HCT116 (cell line): ENCODE data around the gene G3BP1. TPM values are rescaled to one million over a fixed set of nuclear protein-coding genes. Genes with fewer than 3 reads are reported as not detected.

Source experiments
- ATAC-seq: fragments of 200-7000 bp; cut with Tn5 transposase; 2 replicates; pipeline ENCODE4 v1.9.1; 2020; ENCODE audit warnings: mild to moderate bottlenecking, moderate library complexity
- BruUV-seq: library from RNA; stranded (reverse); fragments of 400-500 nt; replicated peaks from 2 replicates; lab custom pipeline; 2021; lab: Mats Ljungman, UMichigan
- CTCF ChIA-PET: fragments of 300-600 bp; sonication (Branson Sonifier 250); formaldehyde crosslinking; loops from one replicate; lab custom pipeline; 2021; ENCODE audit warnings: antibody characterized with exemption; lab: Charles Lee
- POLR2A ChIA-PET: fragments of 300-600, 350-600 bp; sonication (Branson Sonifier 250); formaldehyde crosslinking; loops from one replicate; lab custom pipeline; 2021; ENCODE audit warnings: antibody characterized with exemption; lab: Charles Lee
- RAD21 ChIA-PET, 2 experiments: fragments of 300-600 bp; sonication (Branson Sonifier 250); formaldehyde crosslinking; loops; one replicate each; lab custom pipeline; 2023; ENCODE audit warnings: low total read pairs in 2 of 2; ENCODE audit not compliant: uncharacterized antibody in 2 of 2, unreplicated experiment in 2 of 2, low non-redundant PET in 1 of 2; lab: Charles Lee
- DNase-seq: peaks from one replicate; pipeline ENCODE4 v3.0.0-alpha.2; 2010; ENCODE audit warnings: low read depth, low spot score
- H2AFZ ChIP-seq: fragments of 200-600 bp; shearing (Covaris generic), sonication (generic); 2 replicates; pipeline ENCODE4 v1.6.1; 2017; ENCODE audit warnings: low read depth, mixed run types, mixed read lengths, antibody characterized with exemption, low read length; ENCODE audit not compliant: poor library complexity, severe bottlenecking
- H3K27ac ChIP-seq: 2 replicates; pipeline ENCODE4 v1.5.1; 2012; ENCODE audit warnings: low read depth, low read length
- H3K27me3 ChIP-seq: fragments of 200-600 bp; sonication (generic); 2 replicates; pipeline ENCODE4 v1.6.1; 2016; ENCODE audit warnings: mixed run types, low read length, mixed read lengths; ENCODE audit not compliant: insufficient read depth
- H3K36me3 ChIP-seq, 2 experiments: fragments of 200-500 bp in 1 of 2; fragments of 200-600 bp in 1 of 2; sonication (Bioruptor generic) in 1 of 2; sonication (generic) in 1 of 2; 2 replicates each; pipeline versions ENCODE4 v1.5.1 to v1.6.1; 2014 to 2016; ENCODE audit warnings: low read length in 2 of 2, inconsistent platforms in 1 of 2, mixed read lengths in 1 of 2, mixed run types in 1 of 2; ENCODE audit not compliant: insufficient read depth in 2 of 2, control insufficient read depth in 1 of 2
- H3K4me1 ChIP-seq, 2 experiments: fragments of 200-600 bp in 1 of 2; sonication (generic) in 1 of 2; 2 replicates each; pipeline versions ENCODE4 v1.5.1 to v1.6.1; 2012 to 2017; ENCODE audit warnings: low read length in 2 of 2, inconsistent platforms in 1 of 2, mild to moderate bottlenecking in 1 of 2, mixed read lengths in 1 of 2, mixed run types in 1 of 2, moderate library complexity in 1 of 2; ENCODE audit not compliant: insufficient read depth in 2 of 2, control insufficient read depth in 1 of 2
- H3K4me2 ChIP-seq: fragments of 200-600 bp; sonication (generic); 2 replicates; pipeline ENCODE4 v1.6.1; 2017; ENCODE audit warnings: mixed run types, low read length, mixed read lengths
- H3K4me3 ChIP-seq, 2 experiments: fragments of 200-600 bp in 1 of 2; sonication (generic) in 1 of 2; replicated peaks in 1 of 2; 2 replicates each; pipeline ENCODE4 v1.5.1; 2011 to 2016; ENCODE audit warnings: low read length in 2 of 2, control low read depth in 1 of 2, low read depth in 1 of 2, mild to moderate bottlenecking in 1 of 2, mixed read lengths in 1 of 2, mixed run types in 1 of 2
- H3K79me2 ChIP-seq: fragments of 200-600 bp; sonication (generic); 2 replicates; pipeline ENCODE4 v1.6.1; 2017; ENCODE audit warnings: mild to moderate bottlenecking, mixed run types, low read length, moderate library complexity, mixed read lengths; ENCODE audit not compliant: insufficient read depth
- H3K9ac ChIP-seq: fragments of 200-600 bp; sonication (generic); 2 replicates; pipeline ENCODE4 v1.6.1; 2016; ENCODE audit warnings: low read length, mixed read lengths
- H3K9me2 ChIP-seq: fragments of 200-600 bp; sonication (generic), shearing (Covaris generic); 2 replicates; pipeline ENCODE4 v1.6.1; 2017; ENCODE audit warnings: mixed run types, mild to moderate bottlenecking, moderate library complexity; ENCODE audit not compliant: insufficient read depth
- H3K9me3 ChIP-seq, 2 experiments: fragments of 200-500 bp in 1 of 2; fragments of 200-600 bp in 1 of 2; sonication (Bioruptor generic) in 1 of 2; sonication (generic) in 1 of 2; 2 replicates each; pipeline ENCODE4 v1.6.1; 2014 to 2017; ENCODE audit warnings: low read length in 2 of 2, mixed read lengths in 2 of 2, inconsistent platforms in 1 of 2, low read depth in 1 of 2, mild to moderate bottlenecking in 1 of 2, mixed run types in 1 of 2, moderate library complexity in 1 of 2; ENCODE audit not compliant: control insufficient read depth in 1 of 2, insufficient read depth in 1 of 2
- H4K20me1 ChIP-seq: fragments of 200-600 bp; sonication (generic), shearing (Covaris generic); 2 replicates; pipeline ENCODE4 v1.6.1; 2017; ENCODE audit warnings: mixed run types, mild to moderate bottlenecking, moderate library complexity; ENCODE audit not compliant: insufficient read depth
- ATF3 ChIP-seq: IDR thresholded peaks from 2 replicates; pipeline ENCODE4 v1.6.1; 2012
- CBX3 ChIP-seq: IDR thresholded peaks from 2 replicates; pipeline ENCODE4 v1.6.1; 2012; ENCODE audit warnings: low read depth
- ELF1 ChIP-seq: IDR thresholded peaks from 2 replicates; pipeline ENCODE4 v1.6.1; 2012; ENCODE audit warnings: low read depth, borderline replicate concordance
- EZH2 ChIP-seq: fragments of 200-600 bp; sonication (generic); IDR thresholded peaks from 2 replicates; pipeline ENCODE4 v1.6.1; 2017; ENCODE audit warnings: antibody characterized with exemption, mixed run types
- EZH2phosphoT487 ChIP-seq: fragments of 200-600 bp; IDR thresholded peaks from 2 replicates; pipeline ENCODE4 v1.6.1; 2018; ENCODE audit warnings: antibody characterized with exemption, borderline replicate concordance
- FOSL1 ChIP-seq: IDR thresholded peaks from 2 replicates; pipeline ENCODE4 v1.6.1; 2012; ENCODE audit warnings: low read depth
- JUND ChIP-seq: IDR thresholded peaks from 2 replicates; pipeline ENCODE4 v1.6.1; 2012
- POLR2A ChIP-seq: IDR thresholded peaks from 2 replicates; pipeline ENCODE4 v1.7.0; 2011; ENCODE audit warnings: borderline replicate concordance; ENCODE audit not compliant: insufficient read depth, insufficient read length; ENCODE audit errors: extremely low read depth
- SIN3A ChIP-seq: IDR thresholded peaks from 2 replicates; pipeline ENCODE4 v1.6.1; 2012; ENCODE audit warnings: low read depth
- SRF ChIP-seq: IDR thresholded peaks from 2 replicates; pipeline ENCODE4 v1.6.1; 2012; ENCODE audit warnings: low read depth
- TCF7L2 ChIP-seq: IDR thresholded peaks from 2 replicates; pipeline ENCODE4 v1.7.0; 2011; ENCODE audit warnings: borderline replicate concordance, inconsistent platforms; ENCODE audit not compliant: insufficient read depth, insufficient read length; ENCODE audit errors: extremely low read depth
- YY1 ChIP-seq: IDR thresholded peaks from 2 replicates; pipeline ENCODE4 v1.6.1; 2011; ENCODE audit warnings: low read length, low read depth, moderate library complexity, mild to moderate bottlenecking; ENCODE audit not compliant: insufficient replicate concordance; ENCODE audit errors: extremely low read depth
- ZBTB33 ChIP-seq: IDR thresholded peaks from 2 replicates; pipeline ENCODE4 v1.6.1; 2011; ENCODE audit warnings: mild to moderate bottlenecking, low read length, moderate library complexity; ENCODE audit not compliant: insufficient replicate concordance; ENCODE audit errors: extremely low read depth
- ZFX ChIP-seq: fragments of 450-650 bp; IDR thresholded peaks from 2 replicates; pipeline ENCODE4 v1.6.1; 2017
- ZNF274 ChIP-seq: fragments of 200-500 bp; sonication (Bioruptor generic); IDR thresholded peaks from 2 replicates; pipeline ENCODE4 v1.6.1; 2014; ENCODE audit warnings: mild to moderate bottlenecking, low read depth, low read length, inconsistent platforms
- intact Hi-C: fragments of 100-400 bp; cut with micrococcal nuclease; formaldehyde crosslinking; loops from 2 replicates; pipeline ENCODE4 v1.10.0; 2022
- total RNA-seq: library from RNA; stranded (reverse); gene quantifications from one replicate; pipeline ENCODE4 v1.2.1, GENCODE V29; 2021; ENCODE audit not compliant: unreplicated experiment
- TF ChIP-seq, protein P1 (sequence below), 3 experiments: fragments of 200-600 bp in 1 of 3; sonication (generic) in 1 of 3; IDR thresholded peaks in 2 of 3; conservative IDR thresholded peaks in 1 of 3; 2 replicates each; pipeline ENCODE4 v1.5.1; 2012 to 2017; ENCODE audit warnings: low read depth in 2 of 3, low read length in 2 of 3, antibody characterized with exemption in 1 of 3, borderline replicate concordance in 1 of 3, control low read depth in 1 of 3, mild to moderate bottlenecking in 1 of 3, mixed read lengths in 1 of 3, mixed run types in 1 of 3, moderate library complexity in 1 of 3; ENCODE audit not compliant: insufficient read depth in 1 of 3
- TF ChIP-seq, protein P2 (sequence below): IDR thresholded peaks from 2 replicates; pipeline ENCODE4 v1.6.1; 2012

Gene G3BP1
- total RNA-seq, 1 experiment from 2014 or later = 296 TPM

GRCh38 chr5:151773951-151774350, 2.2 kb downstream of the G3BP1 start:
- CTCF ChIA-PET = no interaction called here
- Histone ChIP-seq H3K27ac (no peak overlapping the region), H3K79me2 (peaks cover 75% of the 10 kb centered on the region), H3K4me3 (peak overlapping the region in 1 of 2 experiments; percentile 79; a peak in 1 of 4 replicates), H3K4me2 (peak overlapping the region; percentile 77), H3K9me3 (no peaks in the 10 kb centered on the region), H3K36me3 (peaks cover 9 to 13% of the 10 kb centered on the region in 2 experiments; a peak in 3 of 4 replicates), H3K9me2 (no peaks in the 10 kb centered on the region), H3K27me3 (no peaks in the 10 kb centered on the region), H2AFZ (no peak overlapping the region), H3K4me1 (peaks cover 10 to 26% of the 10 kb centered on the region in 2 experiments; a peak in 3 of 4 replicates), H4K20me1 (peaks cover 55% of the 10 kb centered on the region), H3K9ac (0 out of 2 replicates have a peak overlapping the region, but pooled peaks have one; percentile 99)
- RAD21 ChIA-PET = no interaction called here
- POLR2A ChIA-PET = no interaction called here
- ATAC-seq (no peak), DNase-seq (no peak)
- TF ChIP-seq SRF (no peak), FOSL1 (no peak), YY1 (no peak), JUND (no peak), TCF7L2 (no peak), ATF3 (no peak), POLR2A (no peak), ZFX (no peak), SIN3A (no peak), ZNF274 (no peak), EZH2 (no peak), ELF1 (no peak), CBX3 (no peak), ZBTB33 (no peak), EZH2phosphoT487 (no peak)
- TF ChIP-seq, protein P1, sequence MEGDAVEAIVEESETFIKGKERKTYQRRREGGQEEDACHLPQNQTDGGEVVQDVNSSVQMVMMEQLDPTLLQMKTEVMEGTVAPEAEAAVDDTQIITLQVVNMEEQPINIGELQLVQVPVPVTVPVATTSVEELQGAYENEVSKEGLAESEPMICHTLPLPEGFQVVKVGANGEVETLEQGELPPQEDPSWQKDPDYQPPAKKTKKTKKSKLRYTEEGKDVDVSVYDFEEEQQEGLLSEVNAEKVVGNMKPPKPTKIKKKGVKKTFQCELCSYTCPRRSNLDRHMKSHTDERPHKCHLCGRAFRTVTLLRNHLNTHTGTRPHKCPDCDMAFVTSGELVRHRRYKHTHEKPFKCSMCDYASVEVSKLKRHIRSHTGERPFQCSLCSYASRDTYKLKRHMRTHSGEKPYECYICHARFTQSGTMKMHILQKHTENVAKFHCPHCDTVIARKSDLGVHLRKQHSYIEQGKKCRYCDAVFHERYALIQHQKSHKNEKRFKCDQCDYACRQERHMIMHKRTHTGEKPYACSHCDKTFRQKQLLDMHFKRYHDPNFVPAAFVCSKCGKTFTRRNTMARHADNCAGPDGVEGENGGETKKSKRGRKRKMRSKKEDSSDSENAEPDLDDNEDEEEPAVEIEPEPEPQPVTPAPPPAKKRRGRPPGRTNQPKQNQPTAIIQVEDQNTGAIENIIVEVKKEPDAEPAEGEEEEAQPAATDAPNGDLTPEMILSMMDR (IDR thresholded peaks at IDR 0.05 in 2 of 3, conservative IDR thresholded peaks at IDR 0.05 in 1 of 3; ENCODE audit: borderline replicate concordance in 1 of 3, insufficient read depth in 1 of 3, low read depth in 2 of 3, low read length in 2 of 3) = no peak
- TF ChIP-seq, protein P2, sequence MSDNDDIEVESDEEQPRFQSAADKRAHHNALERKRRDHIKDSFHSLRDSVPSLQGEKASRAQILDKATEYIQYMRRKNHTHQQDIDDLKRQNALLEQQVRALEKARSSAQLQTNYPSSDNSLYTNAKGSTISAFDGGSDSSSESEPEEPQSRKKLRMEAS = no peak
- no TSS peak for BruUV-seq
- intact Hi-C loops = no loop called here
